ENCODE measurements around the gene NLGN1.

- TF ChIP-seq POLR2A (IDR thresholded peaks at IDR 0.05), result no peak
- TF ChIP-seq, protein P1, sequence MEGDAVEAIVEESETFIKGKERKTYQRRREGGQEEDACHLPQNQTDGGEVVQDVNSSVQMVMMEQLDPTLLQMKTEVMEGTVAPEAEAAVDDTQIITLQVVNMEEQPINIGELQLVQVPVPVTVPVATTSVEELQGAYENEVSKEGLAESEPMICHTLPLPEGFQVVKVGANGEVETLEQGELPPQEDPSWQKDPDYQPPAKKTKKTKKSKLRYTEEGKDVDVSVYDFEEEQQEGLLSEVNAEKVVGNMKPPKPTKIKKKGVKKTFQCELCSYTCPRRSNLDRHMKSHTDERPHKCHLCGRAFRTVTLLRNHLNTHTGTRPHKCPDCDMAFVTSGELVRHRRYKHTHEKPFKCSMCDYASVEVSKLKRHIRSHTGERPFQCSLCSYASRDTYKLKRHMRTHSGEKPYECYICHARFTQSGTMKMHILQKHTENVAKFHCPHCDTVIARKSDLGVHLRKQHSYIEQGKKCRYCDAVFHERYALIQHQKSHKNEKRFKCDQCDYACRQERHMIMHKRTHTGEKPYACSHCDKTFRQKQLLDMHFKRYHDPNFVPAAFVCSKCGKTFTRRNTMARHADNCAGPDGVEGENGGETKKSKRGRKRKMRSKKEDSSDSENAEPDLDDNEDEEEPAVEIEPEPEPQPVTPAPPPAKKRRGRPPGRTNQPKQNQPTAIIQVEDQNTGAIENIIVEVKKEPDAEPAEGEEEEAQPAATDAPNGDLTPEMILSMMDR (IDR thresholded peaks at IDR 0.05), result no peak
Observed at GRCh38 chr3:174335324-174335723, 937.8 kb downstream of the NLGN1 start.

Data from lower leg skin (tissue), 3 donors.